Hematopoietic multipotent progenitor cell (in vitro differentiated cells): Measurements from ENCODE around the gene ALDH3B1. TPM values are rescaled to one million over a fixed set of nuclear protein-coding genes. Genes with fewer than 3 reads are reported as not detected.

ENCODE experiments used
- DNase-seq, 3 donors: peaks; one replicate each; pipeline ENCODE4 v3.0.0-alpha.2; 2011 to 2015; ENCODE audit warnings: low read depth in 2 of 3, low spot score in 2 of 3
- total RNA-seq: library from RNA; depleted of rRNA; stranded (reverse); fragments of >200 nt; gene quantifications from one replicate; pipeline ENCODE4 v1.2.3, GENCODE V29; 2012

ALDH3B1 gene
- total RNA-seq, 1 donor, result 30.7 TPM

- peak in 1 of 3 donors; percentile 18 for DNase-seq
Measured at GRCh38 chr11:67996622-67997474, 13.3 kb upstream of the ALDH3B1 start.

DNA sequence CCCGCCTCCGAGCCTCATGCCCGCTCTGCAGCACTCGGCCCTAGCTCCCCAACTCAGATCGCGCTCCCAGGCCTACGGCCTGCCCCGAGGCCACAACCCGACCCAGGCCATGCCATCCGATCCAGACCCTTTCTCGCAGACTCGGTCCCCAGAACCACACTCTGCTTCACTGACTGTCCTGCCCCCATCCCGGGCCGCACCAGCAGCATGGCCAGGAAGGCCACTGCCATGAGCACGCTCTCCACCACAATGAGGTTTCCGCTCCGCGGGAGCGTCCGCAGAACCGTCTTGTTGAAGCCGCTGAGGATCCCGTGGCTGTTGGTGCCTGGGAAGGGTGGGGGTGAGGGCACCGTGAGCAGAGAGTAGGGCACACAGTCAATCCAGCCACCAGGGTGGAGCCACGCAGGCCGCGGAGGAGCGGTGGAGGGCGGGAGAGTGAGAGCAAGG lies 12.6 kb upstream of the ALDH3B1 start:
- no peak for DNase-seq

DNA sequence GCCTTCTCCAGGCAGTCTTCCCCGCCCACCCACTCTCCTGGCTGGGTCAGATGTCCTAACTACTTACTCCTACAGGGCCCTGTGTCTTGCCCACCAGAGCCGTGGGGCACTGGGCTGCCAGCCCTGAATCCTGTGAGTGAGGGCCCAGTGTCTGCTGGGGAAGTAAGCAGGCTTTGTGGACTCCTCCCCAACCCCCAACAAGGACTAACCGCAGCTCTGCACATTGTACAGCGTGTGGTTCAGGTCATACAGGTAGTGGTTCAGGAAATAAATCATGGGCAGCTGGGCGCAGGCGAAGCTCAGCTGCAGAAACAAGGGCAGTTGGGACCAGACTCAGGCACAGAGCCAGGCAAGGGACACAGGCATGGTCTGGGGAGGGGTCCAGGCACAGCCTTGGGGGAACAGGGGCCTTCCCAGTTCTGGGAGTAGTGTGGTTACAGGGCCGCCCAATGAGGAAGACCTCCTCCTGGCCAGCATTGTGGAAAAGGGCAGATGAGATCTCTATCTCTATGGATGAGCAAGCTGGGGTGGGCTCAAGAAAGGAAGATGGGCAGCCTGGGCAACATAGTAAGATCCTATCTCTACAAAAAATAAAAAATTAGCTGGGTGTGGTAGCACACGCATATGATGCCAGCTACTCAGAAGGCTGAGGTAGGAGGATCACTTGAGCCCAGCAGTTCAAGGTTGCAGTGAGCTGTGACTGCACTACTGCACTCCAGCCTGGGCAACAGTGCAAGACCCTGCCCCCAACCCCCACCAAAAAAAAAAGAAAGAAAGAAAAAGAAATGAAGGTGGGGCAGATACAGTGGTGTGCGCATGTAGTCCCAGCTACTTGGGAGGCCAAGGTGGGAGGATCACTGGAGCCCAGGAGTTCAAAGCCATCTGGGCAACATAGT lies 11.7 kb upstream of the ALDH3B1 start:
- DNase-seq, result peak in 1 of 3 donors; percentile 62

DNA sequence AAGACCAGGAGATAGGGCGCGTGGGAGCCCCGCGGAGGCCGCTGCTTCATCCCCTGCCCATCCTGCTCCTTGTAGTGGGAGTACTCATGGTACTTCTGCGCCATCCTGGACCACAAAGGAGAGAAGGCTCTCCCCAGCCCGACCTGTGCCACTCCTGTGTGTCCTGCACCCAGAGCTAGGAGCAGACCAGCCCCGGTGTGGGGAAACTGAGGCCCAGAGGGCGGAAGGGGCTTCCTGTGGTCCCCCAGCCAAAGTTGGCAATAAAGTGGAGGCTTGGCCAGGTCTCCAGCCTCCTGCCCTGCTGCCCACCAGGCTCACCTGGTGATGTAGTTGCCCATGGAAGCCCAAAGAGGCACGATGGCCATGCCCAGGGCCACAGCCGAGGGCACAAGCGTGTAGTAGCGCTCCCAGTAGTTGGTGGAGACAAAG lies 10.9 kb upstream of the ALDH3B1 start:
- no peak for DNase-seq

DNA sequence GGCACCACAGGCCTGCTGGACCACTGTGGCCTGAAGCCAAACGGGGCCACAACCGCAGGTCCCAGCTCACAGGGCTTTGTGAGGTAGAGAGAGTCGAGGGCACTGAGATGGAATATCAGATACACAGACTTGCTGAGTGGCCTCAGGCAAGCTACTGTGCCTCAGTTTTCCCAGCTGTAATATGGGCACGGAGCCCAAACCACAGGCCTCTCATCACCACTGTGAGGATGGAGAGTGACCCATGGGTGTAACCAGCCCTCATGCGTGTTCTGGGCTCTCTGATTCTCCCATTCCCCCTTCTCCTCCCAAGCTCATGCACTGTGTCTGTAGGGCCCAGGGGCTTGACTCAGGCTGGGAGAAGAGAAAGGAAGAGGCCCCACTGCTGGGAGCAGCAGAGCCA lies 10.4 kb upstream of the ALDH3B1 start:
- no peak for DNase-seq

GRCh38 chr11:68002575-68002937 lies 7.6 kb upstream of the ALDH3B1 start:
- DNase-seq, result no peak

GRCh38 chr11:68002938-68003845 lies 6.9 kb upstream of the ALDH3B1 start:
- DNase-seq, result peak in 1 of 3 donors; percentile 33

DNA sequence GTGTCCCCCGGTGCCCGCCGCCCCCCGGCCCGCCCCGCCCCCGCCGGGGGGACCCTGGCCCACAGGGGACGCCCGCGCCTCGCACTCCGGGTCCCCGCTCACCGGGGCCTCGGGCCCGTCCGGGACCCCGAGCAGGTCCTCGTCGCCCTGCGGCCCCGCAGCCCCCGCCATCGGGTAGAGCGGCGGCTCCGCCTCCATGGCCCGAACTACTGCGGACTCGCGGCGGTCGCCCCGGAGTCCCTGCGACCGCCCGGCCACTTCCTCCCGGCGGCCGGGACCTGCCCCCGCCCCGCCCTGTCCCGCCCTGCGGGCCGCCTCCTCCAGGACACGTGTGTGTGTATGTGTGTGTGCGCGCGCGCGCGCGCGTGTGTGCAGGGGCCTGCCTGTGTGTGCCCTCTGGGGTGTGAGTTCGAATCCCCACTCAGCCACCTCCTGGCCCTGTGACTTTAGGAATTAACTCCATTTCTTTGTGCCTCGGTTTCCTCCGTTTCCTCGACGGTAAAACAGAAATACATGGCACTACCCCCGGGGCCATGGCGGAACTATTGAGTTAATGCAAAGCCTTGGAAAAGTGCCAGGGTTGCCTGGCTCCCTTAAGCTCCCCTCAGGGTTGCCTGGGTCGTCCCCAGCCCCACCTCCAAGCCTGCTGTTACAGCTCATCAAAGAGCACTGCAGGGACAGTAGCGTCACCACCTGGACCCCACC lies 6.1 kb upstream of the ALDH3B1 start, which contains the start of gene UNC93B1:
Gene UNC93B1 (minus strand): TSS at position 252 of the 705 bp plus-strand sequence. CDS start 54 bp downstream, at position 198.
- DNase-seq, result peak in 2 of 3 donors; percentile 69 to 73

DNA sequence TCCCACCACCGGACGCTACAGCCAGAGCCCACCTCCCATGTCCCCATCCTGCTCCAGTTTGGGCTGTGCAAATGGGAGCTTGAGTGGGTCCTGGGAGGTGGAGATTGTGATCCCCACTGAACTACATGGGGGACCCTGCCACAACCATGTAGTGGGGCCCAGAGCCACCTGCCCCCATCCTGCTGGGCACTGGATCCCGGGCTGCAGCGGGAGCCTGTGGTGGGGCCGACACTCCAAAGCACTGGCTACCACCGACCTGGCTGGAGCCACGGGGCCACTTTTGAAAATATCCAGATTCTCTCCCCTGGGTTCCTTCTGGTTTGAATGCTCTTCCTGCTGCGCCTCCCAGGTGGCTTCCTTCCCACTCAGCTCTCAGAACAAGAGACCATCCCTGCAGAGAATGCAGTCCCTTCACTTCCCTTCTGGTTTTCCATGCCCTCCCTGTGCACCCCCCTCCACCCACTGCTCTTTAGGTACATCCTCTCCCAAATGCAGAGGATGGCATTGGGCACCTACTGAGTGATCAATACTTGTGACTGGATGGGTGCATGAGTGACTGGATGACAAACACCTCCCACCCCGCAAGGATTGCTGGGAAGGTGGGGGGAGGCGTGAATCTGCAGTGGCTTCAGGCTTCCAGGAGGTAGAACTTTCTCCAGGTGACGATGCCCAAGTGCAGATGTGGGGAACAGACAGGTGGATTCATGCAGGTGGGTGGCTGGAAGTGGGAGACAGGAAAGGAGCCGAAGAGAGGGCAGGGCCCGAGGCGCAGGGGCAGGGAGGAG lies 5.4 kb upstream of the ALDH3B1 start:
- no peak for DNase-seq

DNA sequence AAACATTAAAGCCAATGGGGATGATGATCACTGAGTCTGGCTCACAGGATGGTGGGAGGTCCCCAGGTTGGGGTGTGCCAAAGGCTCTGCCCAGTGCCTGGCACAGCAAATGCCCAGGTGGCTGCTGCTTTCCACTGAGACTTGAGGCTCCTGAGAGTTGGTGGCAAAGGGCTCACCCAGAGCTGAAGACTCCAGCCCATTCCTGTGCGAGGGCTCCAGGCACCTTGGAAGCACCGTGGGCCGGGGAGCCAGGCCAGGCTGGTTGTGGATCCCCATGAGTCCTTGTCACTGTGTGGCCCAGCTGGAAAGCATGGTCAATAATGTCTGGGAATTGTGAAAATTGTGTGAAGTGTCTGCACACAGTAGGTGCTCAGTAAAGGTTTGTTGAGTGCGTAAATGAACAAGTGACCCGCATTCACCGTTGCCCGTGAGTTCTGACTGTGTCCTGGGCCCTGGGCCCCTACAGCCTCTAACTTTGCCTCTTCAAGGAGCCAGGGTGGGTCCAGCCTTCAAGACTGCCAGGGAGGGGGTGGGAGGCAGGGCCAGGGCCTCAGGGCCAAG lies 3.4 kb upstream of the ALDH3B1 start:
- DNase-seq, result no peak

DNA sequence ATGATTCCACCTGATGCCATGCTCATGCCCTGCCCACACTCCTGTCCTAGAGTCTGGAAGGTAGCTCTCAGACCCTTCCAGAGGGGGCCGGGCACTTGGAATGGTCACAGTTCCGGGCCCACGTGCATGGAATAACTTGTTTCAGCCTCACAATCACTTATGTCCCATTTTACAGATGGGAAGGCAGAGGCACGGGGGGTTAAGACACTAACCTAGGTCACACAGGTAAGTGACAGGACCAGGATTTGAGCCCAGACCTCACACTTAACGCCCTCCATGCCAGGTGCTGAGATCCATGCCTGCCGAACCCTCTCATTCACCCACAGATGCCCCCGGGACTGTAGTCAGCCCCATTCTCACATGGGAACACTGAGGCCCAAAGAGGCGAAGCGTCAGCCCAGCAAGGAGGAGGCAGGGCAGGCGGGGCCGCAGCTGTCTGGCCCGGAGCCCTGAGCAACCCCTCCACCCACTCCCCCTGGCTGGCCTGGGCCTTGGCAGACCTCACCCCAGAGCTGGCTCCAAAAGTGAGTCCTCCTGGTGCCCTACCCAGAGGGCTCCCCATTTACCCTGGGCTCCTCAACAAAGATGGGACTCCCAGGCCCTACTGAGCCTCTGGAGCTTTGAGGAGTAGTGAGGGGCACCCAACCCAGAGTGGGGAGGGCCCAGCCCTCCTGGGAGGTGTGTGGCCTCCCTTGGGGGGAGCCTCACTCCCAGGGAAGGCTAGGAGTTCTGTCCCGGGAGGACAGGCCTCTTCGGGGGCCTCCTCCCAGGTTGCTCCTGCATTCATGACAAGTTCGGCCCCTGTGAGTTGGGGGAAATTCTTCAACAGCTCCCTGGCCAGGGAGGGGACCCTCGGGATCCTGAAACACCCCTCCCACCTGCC lies 2.4 kb upstream of the ALDH3B1 start:
- no peak for DNase-seq

DNA sequence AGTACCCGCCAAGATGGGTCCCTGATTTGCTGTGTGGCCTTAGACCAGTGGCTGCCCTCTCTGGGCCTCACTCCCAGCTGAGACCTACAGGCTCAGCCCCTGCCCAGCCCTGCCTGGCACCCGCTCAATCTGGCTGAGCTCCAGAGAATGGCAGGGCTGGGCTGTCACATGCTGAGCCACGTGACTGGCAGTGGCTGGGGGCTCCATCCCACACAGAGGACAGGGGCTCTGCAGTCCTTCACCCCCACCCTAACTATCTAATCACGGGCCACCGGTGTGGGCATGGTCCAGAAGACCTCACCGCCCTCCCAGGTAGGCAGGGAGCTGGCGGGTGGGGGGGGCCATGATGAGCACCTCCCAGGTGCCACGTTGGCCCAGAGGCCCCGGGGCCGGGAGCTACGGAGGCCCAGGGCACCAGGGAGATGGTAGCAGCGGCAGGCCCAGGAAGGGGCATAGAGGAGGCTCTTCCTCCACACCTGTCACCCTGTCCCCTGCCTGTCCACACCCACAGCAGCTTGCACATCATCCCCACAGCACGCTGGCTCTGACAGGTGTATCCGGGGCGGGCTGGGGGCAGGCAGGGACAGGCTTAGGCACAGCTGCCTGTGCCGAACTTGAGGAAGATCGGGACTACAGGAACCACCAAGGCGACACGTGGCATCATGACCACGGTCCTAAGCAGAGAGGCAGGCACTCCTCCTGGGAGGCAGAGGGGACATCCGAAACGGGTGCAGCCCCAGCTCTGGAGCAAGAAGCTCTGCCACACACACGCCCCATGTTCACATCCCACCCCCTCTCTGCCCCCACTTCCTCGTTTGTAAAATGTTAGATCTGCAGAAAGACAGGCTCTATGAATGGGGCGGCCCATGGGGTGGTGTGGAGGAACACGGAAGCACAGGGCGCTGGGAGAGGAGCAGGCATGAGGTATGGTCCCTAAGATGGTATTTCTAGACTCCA lies 1.5 kb upstream of the ALDH3B1 start:
- peak in 1 of 3 donors; percentile 64 for DNase-seq

GRCh38 chr11:68009391-68010089 lies 587 bp upstream of the ALDH3B1 start:
- DNase-seq, result peak in 2 of 3 donors; percentile 79 to 86

- DNase-seq, result peak in 1 of 3 donors; percentile 59
Measured at GRCh38 chr11:68011051-68011943, 1.2 kb downstream of the ALDH3B1 start.
